GM19023 (cell line): Measurements from ENCODE around the gene SYT15.

Experiments
- ATAC-seq: cut with Tn5 transposase; IDR thresholded peaks from one replicate; pipeline ENCODE4 v1.9.1; 2021; ENCODE audit warnings: mild to moderate bottlenecking, moderate library complexity; ENCODE audit not compliant: unreplicated experiment

The SYT15 gene

GRCh38 chr10:46544989-46545791, 33.7 kb upstream of the SYT15 start:
- ATAC-seq: no peak

DNA sequence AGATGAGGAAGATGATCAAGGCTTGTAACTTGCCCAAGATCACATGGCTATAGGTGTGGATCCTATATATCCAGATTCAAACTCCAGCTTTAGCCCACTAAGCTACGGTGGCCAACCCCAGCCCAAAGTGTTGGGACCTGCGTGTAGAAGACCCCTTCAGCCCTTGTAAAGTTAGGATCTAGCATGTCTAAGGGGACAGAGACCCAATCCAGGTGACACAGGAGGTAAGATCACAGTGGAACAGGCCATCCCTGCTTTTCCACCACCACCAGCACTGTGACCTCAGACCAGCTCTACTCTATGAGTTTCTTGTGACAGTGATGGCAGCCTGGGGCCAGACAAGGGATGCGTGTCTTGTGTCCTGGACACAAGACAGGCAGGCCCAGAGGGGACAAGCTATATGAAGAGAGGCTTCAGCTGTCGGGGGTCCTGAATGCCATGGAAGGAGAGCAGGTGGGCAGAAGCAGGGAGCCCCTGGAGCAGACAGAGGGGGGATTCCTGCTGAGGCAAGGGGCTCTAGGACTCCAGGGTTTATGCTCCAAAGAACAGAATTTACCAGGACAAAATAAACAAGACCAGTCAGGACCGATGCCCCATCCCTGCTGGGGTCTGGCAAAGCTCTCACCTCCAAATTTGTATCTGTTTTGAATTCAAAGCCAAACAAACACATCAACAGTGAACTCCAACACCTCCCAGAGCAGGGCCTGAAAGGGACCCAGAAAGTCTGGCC, 32.9 kb upstream of the SYT15 start:
- no peak for ATAC-seq

DNA sequence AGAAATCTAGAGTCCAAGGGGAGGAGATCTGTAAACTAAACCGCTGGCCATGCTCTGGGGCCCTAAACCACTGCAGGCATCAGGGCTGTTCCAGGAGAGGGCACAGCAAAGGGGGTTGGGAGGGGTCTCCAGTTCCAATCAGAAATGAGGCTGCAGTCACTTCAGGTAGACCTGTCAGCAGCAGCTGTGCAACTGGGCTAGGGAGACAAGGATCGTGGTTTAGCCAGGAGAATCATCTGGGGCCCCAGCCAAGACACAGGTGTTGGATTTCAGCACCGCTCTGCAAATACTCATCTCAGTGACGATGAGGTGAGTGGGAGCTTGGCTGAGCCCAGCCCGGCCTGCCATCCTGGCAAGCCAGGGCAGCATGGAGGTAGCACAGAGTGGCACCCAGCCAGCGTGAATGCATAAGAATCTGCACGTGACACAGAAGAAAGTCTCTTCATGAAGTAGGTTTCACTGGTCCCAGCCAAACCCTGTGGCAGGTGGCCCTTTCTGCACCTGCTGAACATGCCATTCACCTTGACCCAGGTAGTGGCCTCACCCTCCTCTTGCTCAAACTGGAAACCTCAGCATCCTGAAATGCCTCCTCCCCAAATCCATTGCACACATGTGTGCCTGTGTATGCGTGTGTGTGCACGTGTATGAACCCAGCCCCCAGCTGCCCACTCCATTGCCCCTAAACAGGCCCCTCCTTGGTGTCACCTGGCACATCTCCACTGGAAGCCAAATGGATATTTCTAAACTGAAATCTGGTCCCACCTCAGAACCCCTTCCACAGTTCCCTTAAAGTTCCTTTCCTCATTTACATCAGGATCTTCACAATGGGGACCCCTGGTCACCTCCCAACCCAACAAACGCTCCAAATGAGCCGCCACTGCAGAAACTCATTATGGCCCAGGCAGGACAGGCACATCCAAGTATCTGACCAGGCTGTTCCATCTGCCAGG, 32.1 kb upstream of the SYT15 start:
- ATAC-seq: no peak

DNA sequence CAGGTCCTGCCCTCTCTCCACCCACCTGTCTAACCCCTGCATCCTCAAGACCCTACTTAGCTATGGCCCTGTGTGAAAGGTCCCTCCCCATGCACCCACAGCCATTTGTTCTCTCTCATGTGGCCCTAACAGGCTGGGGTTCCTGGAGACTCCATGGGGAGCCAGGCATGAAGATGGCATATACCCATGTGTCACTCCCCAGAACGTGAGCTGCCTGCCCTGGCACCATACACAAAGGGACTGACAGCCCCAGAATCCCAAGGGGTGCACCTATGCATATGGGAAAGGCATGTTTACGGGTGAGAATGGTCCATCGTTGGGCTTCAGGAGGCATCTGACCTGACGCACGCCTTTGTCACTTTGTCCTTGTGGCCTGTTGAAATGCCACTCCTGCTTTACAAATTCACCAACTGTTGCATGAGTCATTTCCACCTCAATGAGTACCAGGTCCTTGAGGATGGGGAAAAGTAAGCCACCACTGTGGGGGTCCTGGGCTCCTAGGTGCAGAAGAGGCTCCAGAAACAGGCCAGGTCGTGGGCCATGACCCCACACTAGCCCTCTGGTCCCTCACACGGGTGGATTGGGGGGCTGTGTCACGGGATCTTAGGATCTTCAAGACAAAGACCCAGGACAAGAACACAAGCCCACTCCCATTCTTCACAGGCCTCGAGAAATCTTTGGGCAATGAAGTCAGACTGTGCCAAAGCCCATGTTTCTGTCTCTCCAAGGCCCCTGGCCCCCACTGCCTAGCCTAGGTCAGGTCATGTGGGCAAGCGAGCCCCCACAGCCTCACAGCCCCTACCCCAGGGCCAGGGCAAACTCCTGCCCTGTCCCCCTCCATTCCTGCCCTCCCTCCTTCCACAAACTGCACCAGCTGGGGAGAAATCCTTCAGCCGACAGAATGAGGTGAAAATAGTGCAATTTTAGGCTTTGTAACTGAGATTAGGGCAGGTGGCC, 31.1 kb upstream of the SYT15 start:
- ATAC-seq: no peak

- no peak for ATAC-seq
These were observed 30.3 kb upstream of the SYT15 start for GRCh38 chr10:46548498-46549090.

GRCh38 chr10:46549171-46550075, 29.5 kb upstream of the SYT15 start:
- ATAC-seq: no peak

DNA sequence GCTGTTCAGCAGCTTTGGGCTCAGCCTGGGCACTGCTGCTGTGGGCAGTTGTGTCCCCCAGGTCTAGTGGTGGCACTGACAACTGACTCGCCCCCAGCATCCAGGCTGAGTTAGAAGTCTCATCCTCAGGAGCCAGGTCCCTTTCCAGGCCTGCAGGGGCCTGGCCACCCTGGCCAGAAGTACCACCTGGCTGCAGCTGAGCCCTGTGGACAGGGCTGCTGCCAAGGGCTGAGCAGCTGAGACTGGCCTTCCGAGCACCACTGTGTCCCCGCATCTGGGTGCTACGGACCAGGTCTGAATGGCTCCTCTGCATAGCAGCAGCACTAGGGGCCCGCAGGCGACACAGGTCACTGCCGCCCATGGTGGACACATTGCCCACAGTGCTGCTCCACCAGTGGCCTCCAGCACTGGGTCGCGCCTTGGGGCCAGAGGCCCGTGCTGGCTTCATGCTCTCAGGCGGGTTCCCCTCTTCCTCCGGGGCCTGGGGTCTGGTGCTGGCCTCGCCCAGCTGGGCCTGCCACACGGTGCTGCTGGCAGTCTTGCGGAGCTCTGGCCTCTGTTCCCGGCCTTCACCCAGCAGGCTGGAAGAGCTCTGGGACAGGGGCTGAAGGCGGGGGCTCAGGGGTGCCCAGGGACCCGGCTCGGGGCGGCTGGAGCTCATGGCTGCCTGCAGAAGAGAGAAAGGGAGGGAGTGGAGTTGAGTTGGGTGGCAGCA, 28.7 kb upstream of the SYT15 start:
- no peak for ATAC-seq

GRCh38 chr10:46550795-46551700, 27.9 kb upstream of the SYT15 start:
- no peak for ATAC-seq

GRCh38 chr10:46551701-46552525, 27.0 kb upstream of the SYT15 start:
- ATAC-seq: no peak

DNA sequence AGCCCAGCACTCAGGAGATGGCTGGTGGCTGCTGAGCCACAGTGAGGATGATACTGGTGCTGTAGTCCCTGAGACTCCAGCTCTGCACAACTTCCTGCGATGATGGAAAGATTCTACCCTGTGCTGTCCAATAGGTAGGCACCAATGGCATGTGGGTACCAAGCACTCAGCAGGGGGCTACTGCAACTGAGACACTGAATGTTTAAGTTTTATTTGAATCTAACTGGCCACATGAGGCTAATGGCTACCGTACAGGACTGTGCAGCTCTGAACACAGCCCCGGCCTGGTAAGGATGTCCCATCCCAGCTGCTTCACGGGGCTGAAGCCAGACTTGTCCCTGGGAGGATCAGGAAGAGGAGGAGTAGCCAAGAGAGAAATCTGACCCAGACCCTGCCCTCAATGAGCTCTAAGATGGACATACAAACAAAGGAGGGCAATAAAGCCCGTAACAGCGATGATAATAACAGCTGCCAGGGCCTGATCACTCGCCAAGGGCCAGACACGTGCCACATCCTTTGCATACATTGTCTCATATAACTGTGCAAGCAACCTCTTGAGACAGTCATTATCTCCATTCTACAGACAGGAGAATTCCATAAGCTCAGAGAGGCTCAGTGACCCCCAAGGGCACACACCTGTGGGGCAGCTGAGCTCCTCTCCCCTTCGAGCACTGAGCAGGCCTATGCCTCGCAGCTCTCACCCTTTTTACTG, 26.2 kb upstream of the SYT15 start:
- ATAC-seq: no peak

- ATAC-seq: no peak
These were observed 25.5 kb upstream of the SYT15 start for GRCh38 chr10:46553238-46554049.

GRCh38 chr10:46554166-46554781, 24.7 kb upstream of the SYT15 start:
- ATAC-seq: no peak

DNA sequence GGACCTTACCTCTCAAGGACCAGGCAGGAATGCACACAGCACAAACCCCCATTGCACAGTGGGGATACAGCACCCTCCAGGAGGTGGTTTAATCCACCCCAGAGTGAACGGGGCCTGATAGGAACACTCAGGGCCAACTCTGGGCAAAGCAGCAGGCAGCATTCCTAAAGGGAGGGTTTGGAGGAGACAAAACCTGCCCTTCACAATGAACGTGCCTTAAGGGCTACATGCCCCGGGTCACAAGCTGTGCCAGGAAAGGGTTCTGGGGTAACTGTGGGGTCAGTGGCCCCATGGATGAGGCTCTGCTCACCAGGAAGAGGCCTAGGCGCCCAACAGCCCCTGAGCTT, 23.6 kb upstream of the SYT15 start:
- no peak for ATAC-seq

- ATAC-seq: no peak
These were observed 23.0 kb upstream of the SYT15 start for GRCh38 chr10:46555713-46556514.
